Effector memory CD8-positive, alpha-beta T cell (primary cell): ENCODE results near the gene UHRF1.
"Not testable (repeated sequence)": the region's sequence is repeated elsewhere in the genome, so short reads cannot be mapped to it uniquely, and the experiment has no call there.

Experiments used
- ATAC-seq: fragments of 150-1000 bp; cut with Tn5 transposase; replicated peaks from 2 replicates; pipeline ENCODE4 v1.10.0; 2021; ENCODE audit warnings: mild to moderate bottlenecking, moderate library complexity
- DNase-seq, 3 experiments: peaks; one replicate each; pipeline ENCODE4 v3.0.0; 2021
- H3K27ac Mint-ChIP-seq, 2 donors: one replicate each; pipeline ENCODE4 v1.8.0; 2022; ENCODE audit warnings: mild to moderate bottlenecking in 2 of 2, mixed read lengths in 2 of 2, moderate library complexity in 2 of 2
- H3K27me3 Mint-ChIP-seq, 2 donors: one replicate each; pipeline ENCODE4 v1.8.0; 2022; ENCODE audit warnings: mixed read lengths in 2 of 2
- H3K36me3 Mint-ChIP-seq: one replicate; pipeline ENCODE4 v1.8.0; 2022; ENCODE audit warnings: mild to moderate bottlenecking, moderate library complexity, mixed read lengths; ENCODE audit not compliant: insufficient read depth
- H3K4me1 Mint-ChIP-seq, 2 donors: one replicate each; pipeline ENCODE4 v1.8.0; 2022; ENCODE audit warnings: low read depth in 2 of 2, mixed read lengths in 2 of 2
- H3K4me3 Mint-ChIP-seq, 2 donors: one replicate each; pipeline ENCODE4 v1.8.0; 2022; ENCODE audit warnings: mild to moderate bottlenecking in 2 of 2, mixed read lengths in 2 of 2, moderate library complexity in 2 of 2
- H3K9me3 Mint-ChIP-seq, 2 donors: one replicate each; pipeline ENCODE4 v1.8.0; 2022; ENCODE audit warnings: mixed read lengths in 2 of 2

The UHRF1 gene

DNA sequence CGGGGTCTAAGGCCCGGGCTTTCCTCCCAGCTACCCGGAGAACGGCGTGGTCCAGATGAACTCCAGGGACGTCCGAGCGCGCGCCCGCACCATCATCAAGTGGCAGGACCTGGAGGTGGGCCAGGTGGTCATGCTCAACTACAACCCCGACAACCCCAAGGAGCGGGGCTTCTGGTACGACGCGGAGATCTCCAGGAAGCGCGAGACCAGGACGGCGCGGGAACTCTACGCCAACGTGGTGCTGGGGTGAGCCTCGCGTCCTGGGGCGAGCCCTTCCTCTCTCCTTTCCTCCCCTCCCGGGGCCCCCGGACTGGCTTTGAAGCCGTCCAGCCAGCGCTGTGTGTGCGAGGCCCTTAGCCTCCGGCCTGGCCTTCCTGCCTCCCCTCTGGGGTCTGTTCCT, 23.4 kb downstream of the UHRF1 start:
- no peaks in the 10 kb centered on the region for H3K36me3 Mint-ChIP-seq
- ATAC-seq (no peak), DNase-seq (no peak)
- no peaks in the 10 kb centered on the region for H3K9me3 Mint-ChIP-seq
- no peak overlapping the region for H3K4me3 Mint-ChIP-seq
- H3K27ac Mint-ChIP-seq = peak overlapping the region; percentile 36 to 58
- H3K4me1 Mint-ChIP-seq = peaks cover 0 to 2% of the 10 kb centered on the region in 2 donors
- no peaks in the 10 kb centered on the region for H3K27me3 Mint-ChIP-seq

DNA sequence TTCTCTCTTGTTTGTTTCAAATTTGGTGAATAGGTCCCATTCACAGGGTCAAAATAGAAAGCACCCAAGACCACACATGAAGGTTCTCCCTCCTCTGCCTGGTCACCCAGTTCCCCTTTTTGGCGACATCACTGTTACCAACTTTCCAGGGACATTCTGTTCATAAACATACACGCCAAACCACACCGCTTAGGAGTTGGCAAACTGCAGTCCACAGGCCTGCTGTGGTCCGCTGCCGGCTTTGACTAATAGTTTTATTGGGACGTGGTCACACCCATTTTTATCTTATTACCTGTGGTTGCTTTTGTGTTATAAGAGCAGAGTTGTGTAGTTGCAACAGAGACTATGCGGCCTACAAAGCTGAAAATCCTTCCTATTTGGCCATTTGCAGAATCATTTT, 24.2 kb downstream of the UHRF1 start:
- Mint-ChIP-seq H3K27ac (peak overlapping the region; percentile 36 to 58), H3K36me3 (no peaks in the 10 kb centered on the region), H3K4me1 (peaks cover 0 to 2% of the 10 kb centered on the region in 2 donors), H3K9me3 (no peaks in the 10 kb centered on the region), H3K4me3 (no peak overlapping the region), H3K27me3 (no peaks in the 10 kb centered on the region)
- no peak for ATAC-seq
- DNase-seq = no peak

DNA sequence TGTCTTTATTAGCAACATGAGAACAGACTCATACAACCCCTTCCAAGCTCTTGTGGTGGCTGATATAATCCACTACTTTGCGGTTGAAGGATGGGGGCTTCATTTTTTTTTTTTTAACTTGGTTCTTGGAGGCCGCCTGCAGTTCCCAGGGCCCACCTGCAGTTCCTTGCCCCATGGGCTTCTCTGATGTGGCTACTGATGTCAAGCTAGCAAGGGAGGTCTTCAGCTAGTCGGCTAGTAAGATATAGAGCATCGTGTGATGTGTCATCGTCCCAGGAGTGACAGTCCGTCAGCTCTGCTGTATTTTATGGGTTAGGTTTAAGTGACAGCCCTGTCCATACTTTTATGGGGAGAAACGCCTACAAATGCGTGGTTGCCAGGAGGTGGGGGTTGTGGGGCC, 26.1 kb downstream of the UHRF1 start:
- H3K4me3 Mint-ChIP-seq = no peak overlapping the region
- DNase-seq (no peak), ATAC-seq (no peak)
- H3K4me1 Mint-ChIP-seq = peaks cover 0 to 2% of the 10 kb centered on the region in 2 donors
- H3K36me3 Mint-ChIP-seq = no peaks in the 10 kb centered on the region
- no peaks in the 10 kb centered on the region for H3K9me3 Mint-ChIP-seq
- H3K27me3 Mint-ChIP-seq = no peaks in the 10 kb centered on the region
- no peak overlapping the region for H3K27ac Mint-ChIP-seq

DNA sequence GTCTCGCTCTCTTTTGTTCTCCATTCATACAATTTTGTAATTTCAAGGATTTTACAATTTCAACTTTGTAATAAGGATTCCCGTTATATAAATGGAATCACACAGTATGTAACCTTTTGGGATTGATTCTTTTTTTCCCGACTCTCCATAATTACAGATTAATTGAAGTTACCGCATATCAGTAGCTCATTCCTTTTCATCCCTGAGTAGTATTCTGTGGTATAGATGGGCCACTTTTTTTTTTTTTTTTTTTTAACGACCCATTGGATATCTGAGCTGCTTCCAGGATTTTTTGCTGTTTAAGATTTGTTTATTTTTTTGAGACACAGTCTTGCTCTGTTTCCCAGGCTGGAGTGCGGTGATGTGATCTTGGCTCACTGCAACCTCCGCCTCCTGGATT, 27.8 kb downstream of the UHRF1 start:
- H3K27me3 Mint-ChIP-seq = no peaks in the 10 kb centered on the region
- no peaks in the 10 kb centered on the region for H3K36me3 Mint-ChIP-seq
- no peaks in the 10 kb centered on the region for H3K9me3 Mint-ChIP-seq
- no peak overlapping the region for H3K27ac Mint-ChIP-seq
- ATAC-seq = no peak
- no peak overlapping the region for H3K4me3 Mint-ChIP-seq
- H3K4me1 Mint-ChIP-seq = peaks cover 0 to 2% of the 10 kb centered on the region in 2 donors
- DNase-seq = no peak

DNA sequence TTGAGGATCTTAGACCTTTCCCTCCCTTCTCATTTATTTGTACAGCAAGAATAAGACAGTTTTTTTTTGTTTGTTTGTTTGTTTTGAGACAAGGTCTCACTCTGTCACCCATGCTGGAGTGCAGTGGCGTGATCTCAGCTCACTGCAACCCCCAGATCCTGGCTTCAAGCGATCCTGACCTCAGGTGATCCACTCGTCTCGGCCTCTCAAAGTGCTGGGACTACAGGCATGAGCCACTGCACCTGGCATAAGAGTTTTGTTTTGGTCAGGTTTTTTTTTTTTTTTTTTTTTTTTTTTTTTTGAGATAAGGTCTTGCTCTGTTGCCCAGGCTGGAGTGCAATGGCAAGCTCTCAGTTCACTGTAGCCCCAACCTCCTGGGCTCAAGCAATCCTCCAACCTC, 29.2 kb downstream of the UHRF1 start:
- not testable (repeated sequence) for H3K27me3 Mint-ChIP-seq, ATAC-seq, H3K9me3 Mint-ChIP-seq

DNA sequence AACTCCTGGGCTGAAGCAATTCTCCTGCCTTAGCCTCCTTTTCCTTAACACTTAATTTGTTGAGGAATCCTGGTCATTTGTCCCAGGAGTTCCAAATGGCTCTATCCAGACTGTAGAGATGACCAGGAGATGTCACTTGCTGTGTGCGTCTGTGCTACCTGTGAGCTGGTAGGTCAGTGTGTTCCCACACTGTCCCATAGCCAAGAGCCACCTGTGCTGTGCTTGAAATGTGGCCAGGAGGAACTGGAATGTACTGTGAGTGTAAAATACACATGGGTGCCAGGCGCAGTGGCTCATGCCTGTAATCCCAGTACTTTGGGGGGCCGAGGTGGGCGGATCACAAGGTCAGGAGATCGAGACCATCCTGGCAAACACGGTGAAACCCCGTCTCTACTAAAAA, 30.2 kb downstream of the UHRF1 start:
- H3K36me3 Mint-ChIP-seq = peaks cover 4% of the 10 kb centered on the region
- H3K4me1 Mint-ChIP-seq = peaks cover 0 to 2% of the 10 kb centered on the region in 2 donors
- H3K27me3 Mint-ChIP-seq = no peaks in the 10 kb centered on the region
- ATAC-seq (no peak), DNase-seq (no peak)
- no peak overlapping the region for H3K27ac Mint-ChIP-seq
- H3K9me3 Mint-ChIP-seq = no peaks in the 10 kb centered on the region
- H3K4me3 Mint-ChIP-seq = no peak overlapping the region

More for the DNA sequence above, 29.2 kb downstream of the UHRF1 start:
- DNase-seq, H3K36me3 Mint-ChIP-seq, H3K4me3 Mint-ChIP-seq, H3K27ac Mint-ChIP-seq, H3K4me1 Mint-ChIP-seq: not testable (repeated sequence)

DNA sequence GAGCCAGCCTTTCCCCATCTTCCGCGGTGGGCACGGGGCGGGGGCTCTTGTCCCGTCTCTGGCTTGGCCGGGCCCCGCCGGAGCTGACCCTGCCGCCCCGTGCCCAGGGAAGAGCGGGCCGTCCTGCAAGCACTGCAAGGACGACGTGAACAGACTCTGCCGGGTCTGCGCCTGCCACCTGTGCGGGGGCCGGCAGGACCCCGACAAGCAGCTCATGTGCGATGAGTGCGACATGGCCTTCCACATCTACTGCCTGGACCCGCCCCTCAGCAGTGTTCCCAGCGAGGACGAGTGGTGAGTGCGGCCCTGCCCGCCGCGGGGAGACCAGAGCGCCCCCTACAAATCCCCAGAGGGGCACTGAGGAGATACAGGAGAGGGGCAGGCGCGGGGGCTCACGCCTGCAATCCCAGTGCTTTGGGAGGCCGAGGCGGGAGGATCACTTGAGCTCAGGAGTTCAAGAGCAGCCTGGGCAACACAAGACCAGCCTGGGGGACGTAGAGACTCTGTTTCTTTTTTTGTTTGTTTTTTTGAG, 32.4 kb downstream of the UHRF1 start:
- not testable (repeated sequence) for ATAC-seq, H3K27ac Mint-ChIP-seq, H3K36me3 Mint-ChIP-seq, DNase-seq, H3K4me1 Mint-ChIP-seq, H3K27me3 Mint-ChIP-seq, H3K9me3 Mint-ChIP-seq, H3K4me3 Mint-ChIP-seq

DNA sequence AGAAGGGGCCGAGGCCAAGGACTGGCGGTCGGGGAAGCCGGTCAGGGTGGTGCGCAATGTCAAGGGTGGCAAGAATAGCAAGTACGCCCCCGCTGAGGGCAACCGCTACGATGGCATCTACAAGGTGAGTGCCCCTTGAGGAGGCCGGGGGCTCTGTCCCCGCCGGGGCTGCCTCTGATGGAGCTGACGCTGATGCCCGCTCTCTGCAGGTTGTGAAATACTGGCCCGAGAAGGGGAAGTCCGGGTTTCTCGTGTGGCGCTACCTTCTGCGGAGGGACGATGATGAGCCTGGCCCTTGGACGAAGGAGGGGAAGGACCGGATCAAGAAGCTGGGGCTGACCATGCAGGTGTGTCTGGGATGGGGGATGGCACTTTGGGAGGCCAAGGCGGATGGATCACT, 41.3 kb downstream of the UHRF1 start:
- not testable (repeated sequence) for DNase-seq, ATAC-seq, H3K4me1 Mint-ChIP-seq, H3K36me3 Mint-ChIP-seq, H3K27ac Mint-ChIP-seq, H3K27me3 Mint-ChIP-seq, H3K9me3 Mint-ChIP-seq, H3K4me3 Mint-ChIP-seq

DNA sequence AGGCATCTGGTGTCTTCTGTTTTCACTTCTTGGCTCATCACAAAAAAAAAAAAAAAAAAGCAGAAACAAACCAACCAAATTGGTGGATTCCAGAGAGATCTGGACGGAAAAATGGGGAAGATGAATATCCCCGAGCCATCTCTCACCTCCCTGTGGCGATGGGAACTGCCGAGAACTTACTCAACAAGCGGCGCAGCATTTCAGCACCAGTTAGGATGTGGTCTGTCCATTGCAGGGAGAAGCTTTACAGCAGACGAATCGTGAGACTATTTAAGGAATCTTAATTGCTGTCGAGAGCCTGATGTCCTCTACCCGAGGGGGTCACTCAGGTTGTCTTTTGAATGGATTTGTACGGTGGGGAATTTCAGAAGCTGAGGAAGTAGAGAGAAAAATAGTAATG, 42.4 kb downstream of the UHRF1 start:
- H3K4me1 Mint-ChIP-seq = no peaks in the 10 kb centered on the region
- H3K9me3 Mint-ChIP-seq = no peaks in the 10 kb centered on the region
- peaks cover 1% of the 10 kb centered on the region for H3K36me3 Mint-ChIP-seq
- H3K4me3 Mint-ChIP-seq = no peak overlapping the region
- ATAC-seq = no peak
- no peak overlapping the region for H3K27ac Mint-ChIP-seq
- no peaks in the 10 kb centered on the region for H3K27me3 Mint-ChIP-seq
- DNase-seq = no peak

DNA sequence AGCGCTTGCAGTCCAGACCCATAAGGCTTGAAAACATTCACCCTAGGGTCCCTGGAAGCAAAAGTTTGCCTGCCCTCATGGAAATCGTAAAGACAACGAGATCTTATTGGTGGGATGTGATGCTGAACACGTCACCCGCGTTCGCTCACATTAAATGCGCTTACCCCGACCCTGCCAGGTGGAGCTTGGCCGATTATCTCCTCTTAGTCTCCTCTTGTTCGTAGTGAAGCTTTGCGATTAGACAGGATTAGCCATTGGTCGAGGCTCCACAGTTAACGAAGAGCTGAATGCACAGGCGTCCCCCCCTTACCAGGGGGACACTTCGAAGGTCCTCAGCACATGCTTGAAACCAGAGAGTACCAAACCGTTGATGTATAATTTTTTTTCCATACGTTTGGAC, 43.6 kb downstream of the UHRF1 start:
- ATAC-seq = no peak
- H3K27ac Mint-ChIP-seq = peak overlapping the region in 1 of 2 donors; percentile 20
- no peak overlapping the region for H3K4me3 Mint-ChIP-seq
- no peaks in the 10 kb centered on the region for H3K27me3 Mint-ChIP-seq
- DNase-seq = no peak
- H3K4me1 Mint-ChIP-seq = no peaks in the 10 kb centered on the region
- H3K9me3 Mint-ChIP-seq = no peaks in the 10 kb centered on the region
- H3K36me3 Mint-ChIP-seq = no peaks in the 10 kb centered on the region

DNA sequence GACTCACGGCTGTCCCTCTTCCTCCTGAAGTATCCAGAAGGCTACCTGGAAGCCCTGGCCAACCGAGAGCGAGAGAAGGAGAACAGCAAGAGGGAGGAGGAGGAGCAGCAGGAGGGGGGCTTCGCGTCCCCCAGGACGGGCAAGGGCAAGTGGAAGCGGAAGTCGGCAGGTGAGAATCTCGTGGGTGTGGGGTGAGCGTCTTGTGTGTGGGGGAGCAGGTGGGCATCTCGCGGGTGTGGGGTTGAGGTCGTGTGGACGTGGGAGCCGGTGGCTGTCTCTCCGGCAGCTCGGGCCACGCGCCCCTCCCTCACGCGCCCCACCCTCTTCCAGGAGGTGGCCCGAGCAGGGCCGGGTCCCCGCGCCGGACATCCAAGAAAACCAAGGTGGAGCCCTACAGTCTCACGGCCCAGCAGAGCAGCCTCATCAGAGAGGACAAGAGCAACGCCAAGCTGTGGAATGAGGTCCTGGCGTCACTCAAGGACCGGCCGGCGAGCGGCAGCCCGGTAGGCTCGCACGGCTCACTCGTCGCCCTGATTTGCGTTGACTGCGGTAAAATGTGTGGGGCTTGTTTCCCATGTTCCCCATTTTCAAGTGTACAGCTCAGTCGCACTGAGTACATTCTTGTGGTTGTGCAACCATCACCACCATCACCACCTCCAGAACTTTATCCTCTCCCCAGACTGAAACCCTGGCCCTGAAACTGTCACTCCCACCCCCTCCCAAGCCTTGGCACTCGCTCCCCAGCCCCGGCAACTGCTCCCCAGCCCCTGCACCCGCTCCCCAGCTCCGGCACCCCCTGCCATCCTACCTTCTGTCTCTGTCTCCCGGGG, 45.2 kb downstream of the UHRF1 start:
- DNase-seq, H3K4me1 Mint-ChIP-seq, H3K27me3 Mint-ChIP-seq, ATAC-seq, H3K4me3 Mint-ChIP-seq, H3K9me3 Mint-ChIP-seq, H3K36me3 Mint-ChIP-seq: not testable (repeated sequence)
- H3K27ac Mint-ChIP-seq = peak overlapping the region in 1 of 2 donors; percentile 55

DNA sequence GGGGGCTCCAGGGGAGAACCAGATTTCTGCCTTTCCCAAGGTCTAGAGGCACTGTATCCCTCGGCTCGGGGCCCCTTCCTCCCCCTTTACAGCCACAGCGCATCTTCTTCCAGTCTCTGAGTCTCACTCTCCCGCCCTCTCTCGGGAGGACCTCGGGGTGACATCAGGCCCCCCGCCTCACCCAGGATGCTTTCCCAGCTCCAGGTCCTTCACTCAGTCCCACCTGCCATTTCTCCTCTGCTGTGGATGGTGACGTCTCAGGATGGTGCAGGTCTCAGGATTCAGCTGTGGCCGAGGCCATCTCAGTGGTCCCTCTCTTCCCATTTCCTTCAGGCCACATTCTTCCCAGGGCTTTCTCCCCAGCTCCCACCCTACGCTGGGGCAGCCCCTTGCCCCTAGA, 46.0 kb downstream of the UHRF1 start:
- ATAC-seq = no peak
- no peak overlapping the region for H3K4me3 Mint-ChIP-seq

DNA sequence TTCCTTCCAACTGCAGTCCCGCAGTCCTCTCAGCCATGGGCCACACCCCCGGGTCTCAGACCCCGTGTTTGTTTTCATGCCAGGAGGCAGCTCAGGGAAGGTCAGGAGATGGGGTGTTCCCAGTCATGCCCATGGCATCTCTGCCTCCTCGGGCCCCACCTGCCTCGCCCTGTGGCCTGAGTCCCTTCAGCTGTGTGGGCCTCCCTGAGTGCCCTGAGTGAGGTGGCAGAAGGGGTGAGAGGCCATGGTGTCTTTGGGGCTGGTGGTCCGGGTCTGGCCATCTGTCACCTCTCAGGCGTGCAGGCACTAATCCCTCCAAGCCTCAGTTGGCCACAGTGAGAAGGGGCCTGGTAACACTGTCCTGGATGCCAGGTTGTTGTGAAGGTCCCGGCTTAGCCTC, 48.7 kb downstream of the UHRF1 start:
- Mint-ChIP-seq H3K27me3 (no peaks in the 10 kb centered on the region), H3K4me3 (no peak overlapping the region), H3K36me3 (no peaks in the 10 kb centered on the region), H3K4me1 (no peaks in the 10 kb centered on the region), H3K27ac (peak overlapping the region in 1 of 2 donors; percentile 15), H3K9me3 (no peaks in the 10 kb centered on the region)
- ATAC-seq = no peak
- DNase-seq = no peak

More for the DNA sequence above, 46.0 kb downstream of the UHRF1 start:
- no peak for DNase-seq
- H3K27ac Mint-ChIP-seq = peak overlapping the region in 1 of 2 donors; percentile 55
- no peaks in the 10 kb centered on the region for H3K9me3 Mint-ChIP-seq
- no peaks in the 10 kb centered on the region for H3K27me3 Mint-ChIP-seq
- H3K36me3 Mint-ChIP-seq = no peaks in the 10 kb centered on the region
- H3K4me1 Mint-ChIP-seq = no peaks in the 10 kb centered on the region

DNA sequence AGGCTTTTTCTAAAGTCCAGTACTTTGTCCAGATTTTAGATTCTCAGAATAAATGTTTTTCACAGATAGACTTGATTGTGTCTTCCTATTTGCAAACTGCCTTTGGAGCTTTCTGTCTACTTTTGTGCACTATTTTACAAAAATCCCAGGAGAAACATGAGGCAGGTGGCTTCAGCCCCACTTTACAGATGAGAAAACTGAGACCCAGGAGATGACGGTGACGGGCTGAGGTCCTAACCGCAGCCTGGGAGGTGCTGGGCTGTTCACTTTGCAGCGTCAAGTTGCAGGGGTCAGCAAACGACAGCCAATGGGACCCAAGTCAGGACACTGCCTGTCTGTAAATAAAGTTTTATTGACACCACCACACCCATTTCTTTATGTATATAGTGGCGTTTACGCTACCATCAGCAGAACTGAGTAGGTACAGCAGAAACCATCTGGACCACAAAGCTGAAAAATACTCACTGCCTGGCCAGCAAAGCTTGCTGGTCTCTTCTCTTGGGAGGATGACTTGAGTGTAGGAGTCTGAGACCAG, 52.9 kb downstream of the UHRF1 start:
- Mint-ChIP-seq H3K27ac (no peak overlapping the region), H3K9me3 (no peaks in the 10 kb centered on the region), H3K4me1 (no peaks in the 10 kb centered on the region), H3K27me3 (no peaks in the 10 kb centered on the region), H3K36me3 (no peaks in the 10 kb centered on the region), H3K4me3 (no peak overlapping the region)
- no peak for ATAC-seq
- no peak for DNase-seq
